Measurements from ENCODE around the gene ZNF174. TPM values are rescaled to one million over a fixed set of nuclear protein-coding genes. Genes with fewer than 3 reads are reported as not detected.

Gene ZNF174
- total and polyA plus RNA-seq, 2 of the 8 experiments (the other 6 are each of a cell fraction or from before 2014, with no cell fraction given) = 9.1 to 12.7 TPM

DNA sequence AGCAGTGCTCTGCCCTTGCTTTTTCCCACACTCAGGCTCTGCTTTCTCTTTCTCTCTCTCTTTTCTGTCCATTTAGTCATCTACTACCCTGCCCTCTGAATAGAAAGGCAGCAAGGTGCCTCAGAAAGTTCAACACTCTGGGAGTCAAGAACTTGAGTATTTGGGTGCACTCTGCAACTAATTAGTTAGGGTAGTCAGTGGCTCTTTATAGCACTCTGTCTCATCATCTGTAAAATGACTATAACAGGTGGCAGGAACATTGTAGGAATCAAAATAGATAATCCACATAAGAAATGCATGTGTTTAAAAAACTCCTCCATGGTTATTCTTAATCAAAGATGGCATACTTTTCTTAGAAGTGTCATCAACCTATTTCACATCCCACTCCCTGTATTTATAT, 38.1 kb upstream of the ZNF174 start:
- H3K23ac ChIP-seq (ENCODE audit: insufficient read length) = no peak overlapping the region
- H3K56ac ChIP-seq (replicated peaks; ENCODE audit: insufficient read length, low read depth, low read length) = no peak overlapping the region
- no peaks in the 10 kb centered on the region for H3K79me2 ChIP-seq (ENCODE audit: control insufficient read depth in 1 of 2, insufficient read depth in 2 of 2, low read length in 2 of 2)
- H3K23me2 ChIP-seq (ENCODE audit: low read depth, low read length) = no peaks in the 10 kb centered on the region
- H2AK5ac ChIP-seq (ENCODE audit: low read depth, low read length) = no peak overlapping the region
- no peak for TF ChIP-seq SUZ12 (IDR thresholded peaks at IDR 0.05; ENCODE audit: low read length)
- TF ChIP-seq, protein P1, sequence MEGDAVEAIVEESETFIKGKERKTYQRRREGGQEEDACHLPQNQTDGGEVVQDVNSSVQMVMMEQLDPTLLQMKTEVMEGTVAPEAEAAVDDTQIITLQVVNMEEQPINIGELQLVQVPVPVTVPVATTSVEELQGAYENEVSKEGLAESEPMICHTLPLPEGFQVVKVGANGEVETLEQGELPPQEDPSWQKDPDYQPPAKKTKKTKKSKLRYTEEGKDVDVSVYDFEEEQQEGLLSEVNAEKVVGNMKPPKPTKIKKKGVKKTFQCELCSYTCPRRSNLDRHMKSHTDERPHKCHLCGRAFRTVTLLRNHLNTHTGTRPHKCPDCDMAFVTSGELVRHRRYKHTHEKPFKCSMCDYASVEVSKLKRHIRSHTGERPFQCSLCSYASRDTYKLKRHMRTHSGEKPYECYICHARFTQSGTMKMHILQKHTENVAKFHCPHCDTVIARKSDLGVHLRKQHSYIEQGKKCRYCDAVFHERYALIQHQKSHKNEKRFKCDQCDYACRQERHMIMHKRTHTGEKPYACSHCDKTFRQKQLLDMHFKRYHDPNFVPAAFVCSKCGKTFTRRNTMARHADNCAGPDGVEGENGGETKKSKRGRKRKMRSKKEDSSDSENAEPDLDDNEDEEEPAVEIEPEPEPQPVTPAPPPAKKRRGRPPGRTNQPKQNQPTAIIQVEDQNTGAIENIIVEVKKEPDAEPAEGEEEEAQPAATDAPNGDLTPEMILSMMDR (IDR thresholded peaks at IDR 0.05; ENCODE audit: control extremely low read depth in 1 of 3, insufficient read depth in 1 of 3, low read depth in 1 of 3, low read length in 3 of 3) = no peak
- TF ChIP-seq CHD2 (IDR thresholded peaks at IDR 0.05; ENCODE audit: low read length) = no peak
- H3K27ac ChIP-seq (ENCODE audit: low read depth, low read length) = no peak overlapping the region
- FAIRE-seq (no peak), DNase-seq (ENCODE audit: low read depth in 1 of 2, low spot score in 2 of 2) (no peak)
- no peak overlapping the region for H2BK15ac ChIP-seq (ENCODE audit: low read length)
- H3K14ac ChIP-seq (ENCODE audit: insufficient read length) = no peak overlapping the region
- peaks cover 13 to 22% of the 10 kb centered on the region in 2 experiments for H3K9me3 ChIP-seq (ENCODE audit: insufficient read depth in 2 of 2, low read depth in 1 of 2, low read length in 1 of 2)
- ChIA-PET CTCF (ENCODE audit: partially characterized antibody) (no interaction called here), POLR2A (ENCODE audit: partially characterized antibody) (no interaction called here)
- no peaks in the 10 kb centered on the region for H3K4me1 ChIP-seq (replicated peaks in 1 of 4; ENCODE audit: control insufficient read depth in 3 of 4, insufficient read depth in 4 of 4, low read length in 3 of 4)
- H2BK20ac ChIP-seq (ENCODE audit: low read length) = no peak overlapping the region
- no peaks in the 10 kb centered on the region for H3K36me3 ChIP-seq (ENCODE audit: control insufficient read depth in 2 of 4, insufficient read depth in 4 of 4, low read length in 3 of 4)
- H3K18ac ChIP-seq (ENCODE audit: extremely low read depth, low read length) = no peak overlapping the region
- no peaks in the 10 kb centered on the region for H4K20me1 ChIP-seq (replicated peaks in 1 of 2; ENCODE audit: control insufficient read depth in 1 of 2, insufficient read depth in 2 of 2, low read length in 2 of 2)
- no peak overlapping the region for H3K4me3 ChIP-seq (ENCODE audit: extremely low read depth in 1 of 4, insufficient read depth in 2 of 4, low read depth in 3 of 4, low read length in 4 of 4)
- no peak overlapping the region for H4K8ac ChIP-seq (ENCODE audit: extremely low read depth, insufficient read depth, low read length)
- H3K79me1 ChIP-seq (ENCODE audit: low read depth, low read length) = no peaks in the 10 kb centered on the region
- no peak overlapping the region for H4K91ac ChIP-seq (replicated peaks; ENCODE audit: insufficient read length, low read length)
- H2BK120ac ChIP-seq (replicated peaks; ENCODE audit: low read depth, low read length) = no peak overlapping the region
- H2BK5ac ChIP-seq (ENCODE audit: low read depth, low read length) = no peak overlapping the region
- H3K9ac ChIP-seq (replicated peaks in 1 of 4; ENCODE audit: extremely low read depth in 1 of 4, low read depth in 3 of 4, low read length in 3 of 4) = no peak overlapping the region
- no peaks in the 10 kb centered on the region for H3K27me3 ChIP-seq (replicated peaks in 1 of 4; ENCODE audit: control insufficient read depth in 3 of 4, extremely low read depth in 1 of 4, insufficient read depth in 3 of 4, low read length in 3 of 4)
- no peak overlapping the region for H3K4me2 ChIP-seq (ENCODE audit: insufficient read depth in 1 of 2, low read depth in 2 of 2, low read length in 2 of 2)
- no peak overlapping the region for H3K4ac ChIP-seq (replicated peaks; ENCODE audit: insufficient read length, low read depth, low read length)
- H4K5ac ChIP-seq (ENCODE audit: insufficient read length, low read depth, low read length) = no peak overlapping the region
- H2AFZ ChIP-seq (ENCODE audit: low read length) = no peak overlapping the region
- H2BK12ac ChIP-seq (ENCODE audit: low read depth, low read length) = no peak overlapping the region

All from H1 (cell line).